ENCODE data around the gene MAD2L1BP. TPM values are rescaled to one million over a fixed set of nuclear protein-coding genes. Genes with fewer than 3 reads are reported as not detected.

The MAD2L1BP gene
- total and polyA plus RNA-seq, 2 of the 4 experiments (the other 2 are of a cell fraction), result 28.1 to 50.2 TPM

GRCh38 chr6:43634702-43635303, 837 bp upstream of the MAD2L1BP start:
- Histone ChIP-seq H2BK20ac (ENCODE audit: low read depth, low read length) (peak overlapping the region; percentile 66; the same call in 1 of the 2 replicates), H3K9ac (ENCODE audit: low read depth, low read length) (no peak overlapping the region), H2BK5ac (ENCODE audit: low read depth, low read length, poor library complexity, severe bottlenecking) (no peak overlapping the region), H2AFZ (replicated peaks; ENCODE audit: low read length, poor library complexity) (peak overlapping the region; percentile 96), H4K91ac (ENCODE audit: insufficient read depth, low read depth, low read length) (peak overlapping the region; percentile 92; the same call in 1 of the 2 replicates), H3K4ac (ENCODE audit: low read depth, low read length) (peak overlapping the region; percentile 86; the same call in 1 of the 2 replicates), H3K23ac (ENCODE audit: low read depth, low read length) (no peak overlapping the region; the same call in 1 of the 2 replicates), H3K4me3 (ENCODE audit: insufficient read depth, low read depth, low read length) (no peak overlapping the region), H3K79me1 (ENCODE audit: low read depth in 1 of 2, low read length in 2 of 2) (peaks cover 17 to 31% of the 10 kb centered on the region in 2 experiments), H3K9me3 (ENCODE audit: control insufficient read depth, insufficient read depth, low read length) (no peaks in the 10 kb centered on the region), H3K14ac (replicated peaks; ENCODE audit: low read depth, low read length) (no peak overlapping the region), H2BK120ac (ENCODE audit: low read depth, low read length) (peak overlapping the region; percentile 71; the same call in 1 of the 2 replicates), H3K56ac (ENCODE audit: extremely low read depth, insufficient read depth, low read length) (no peak overlapping the region), H3K18ac (ENCODE audit: low read depth, low read length) (no peak overlapping the region), H4K20me1 (ENCODE audit: insufficient read depth, low read length) (peaks cover 8% of the 10 kb centered on the region), H3K27me3 (ENCODE audit: control insufficient read depth, insufficient read depth, low read length) (no peaks in the 10 kb centered on the region), H3K9me1 (ENCODE audit: insufficient read depth, low read length) (peaks cover 12% of the 10 kb centered on the region), H4K8ac (ENCODE audit: low read depth in 2 of 2, low read length in 2 of 2) (peak overlapping the region; percentile 86 to 100), H4K5ac (ENCODE audit: low read depth, low read length) (peak overlapping the region; percentile 99), H3K36me3 (ENCODE audit: control insufficient read depth, insufficient read depth, low read length) (peaks cover 9% of the 10 kb centered on the region), H2AK9ac (replicated peaks; ENCODE audit: low read depth, low read length, poor library complexity) (peak overlapping the region; percentile 71), H3K4me1 (ENCODE audit: control insufficient read depth, insufficient read depth, low read length) (peaks cover 9% of the 10 kb centered on the region), H3K4me2 (ENCODE audit: low read depth, low read length) (no peak overlapping the region), H3K27ac (ENCODE audit: insufficient read depth, low read length) (no peak overlapping the region), H2AK5ac (ENCODE audit: low read depth, low read length) (peak overlapping the region; percentile 84), H2BK15ac (ENCODE audit: low read depth, low read length) (0 out of 3 replicates have a peak overlapping the region, but pooled peaks have one; percentile 4)
- in situ Hi-C loops (cut with MboI; ENCODE audit: low sequenced_read_pairs), result no loop called here
- 67% methylated on average over 2 of the region's 9 CpGs; no CpG with 5 or more reads in 1 of the 2 experiments for WGBS, 2 experiments (ENCODE audit: extremely low coverage in 2 of 2, insufficient read length in 1 of 2)
- DNase-seq (no peak), ATAC-seq (ENCODE audit: low read depth) (no peak)
- intact Hi-C loops (cut with micrococcal nuclease), result no loop called here
- TF ChIP-seq, protein P1, sequence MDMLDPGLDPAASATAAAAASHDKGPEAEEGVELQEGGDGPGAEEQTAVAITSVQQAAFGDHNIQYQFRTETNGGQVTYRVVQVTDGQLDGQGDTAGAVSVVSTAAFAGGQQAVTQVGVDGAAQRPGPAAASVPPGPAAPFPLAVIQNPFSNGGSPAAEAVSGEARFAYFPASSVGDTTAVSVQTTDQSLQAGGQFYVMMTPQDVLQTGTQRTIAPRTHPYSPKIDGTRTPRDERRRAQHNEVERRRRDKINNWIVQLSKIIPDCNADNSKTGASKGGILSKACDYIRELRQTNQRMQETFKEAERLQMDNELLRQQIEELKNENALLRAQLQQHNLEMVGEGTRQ (IDR thresholded peaks at IDR 0.05; ENCODE audit: low read depth, low read length), result no peak
- TF ChIP-seq RCOR1 (IDR thresholded peaks at IDR 0.05; ENCODE audit: insufficient replicate concordance, low read length) (no peak), NFE2L2 (IDR thresholded peaks at IDR 0.05; ENCODE audit: low read depth, low read length) (no peak), FOS (IDR thresholded peaks at IDR 0.05; ENCODE audit: low read depth, low read length) (no peak), BHLHE40 (IDR thresholded peaks at IDR 0.05; ENCODE audit: low read depth, low read length) (no peak), RFX5 (IDR thresholded peaks at IDR 0.05; ENCODE audit: low read depth, low read length) (no peak), ELK1 (IDR thresholded peaks at IDR 0.05; ENCODE audit: borderline replicate concordance, low read depth, low read length) (no peak), MAFK (IDR thresholded peaks at IDR 0.05; ENCODE audit: low read depth, low read length) (no peak)
- ChIA-PET POLR2A (ENCODE audit: unreplicated experiment) (no interaction called here), CTCF (no interaction called here)
- no TSS peak for BruUV-seq (replicated peaks)
- dilution Hi-C loops (cut with HindIII; ENCODE audit: low sequenced_read_pairs, unreplicated experiment), result no loop called here

Data from IMR-90 (cell line).